HG03103 (cell line): Measurements from ENCODE around the gene GALR2.
A peak's percentile ranks its signal among the peaks of the same experiment; 100 is the strongest.

ENCODE experiments used
- ATAC-seq: cut with Tn5 transposase; IDR thresholded peaks from one replicate; pipeline ENCODE4 v1.9.1; 2021; ENCODE audit warnings: low read depth; ENCODE audit not compliant: unreplicated experiment

The GALR2 gene

DNA sequence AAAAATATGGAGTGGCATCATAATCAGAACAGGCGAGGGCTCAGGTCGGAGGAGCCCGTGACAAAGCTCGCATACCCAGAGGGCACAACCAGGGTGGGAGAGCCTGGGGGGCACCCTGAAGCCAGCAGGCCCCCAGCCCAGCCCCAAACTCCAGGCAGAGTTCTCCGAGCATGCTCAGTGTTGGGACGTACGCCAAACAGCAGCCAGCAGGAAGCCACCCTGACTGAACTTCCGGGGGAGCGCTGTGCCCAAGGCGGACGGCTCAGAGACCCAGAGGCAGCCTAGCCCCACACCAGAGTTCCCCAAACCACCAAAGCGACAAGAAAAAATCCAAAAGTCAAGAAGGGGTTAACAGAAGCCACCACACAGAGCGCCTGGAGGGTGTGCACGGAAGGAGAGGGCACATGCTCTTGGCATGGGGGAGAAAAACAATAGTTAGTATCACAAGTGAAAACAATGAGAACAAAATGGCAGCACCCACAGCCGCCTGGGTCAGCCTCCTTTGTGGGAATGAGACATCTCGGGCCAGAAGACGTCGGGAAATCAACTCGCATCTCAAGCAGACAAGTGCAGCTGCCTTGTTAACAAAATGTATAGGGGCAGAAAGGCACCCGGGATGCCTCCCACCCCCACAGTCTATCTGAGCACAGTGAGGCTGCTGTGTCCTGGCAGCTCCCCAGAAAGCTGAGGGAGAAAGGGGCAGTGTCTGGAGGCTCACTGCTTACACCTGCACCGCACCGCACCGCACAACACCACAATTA is 17.1 kb downstream of the GALR2 start:
- no peak for ATAC-seq

DNA sequence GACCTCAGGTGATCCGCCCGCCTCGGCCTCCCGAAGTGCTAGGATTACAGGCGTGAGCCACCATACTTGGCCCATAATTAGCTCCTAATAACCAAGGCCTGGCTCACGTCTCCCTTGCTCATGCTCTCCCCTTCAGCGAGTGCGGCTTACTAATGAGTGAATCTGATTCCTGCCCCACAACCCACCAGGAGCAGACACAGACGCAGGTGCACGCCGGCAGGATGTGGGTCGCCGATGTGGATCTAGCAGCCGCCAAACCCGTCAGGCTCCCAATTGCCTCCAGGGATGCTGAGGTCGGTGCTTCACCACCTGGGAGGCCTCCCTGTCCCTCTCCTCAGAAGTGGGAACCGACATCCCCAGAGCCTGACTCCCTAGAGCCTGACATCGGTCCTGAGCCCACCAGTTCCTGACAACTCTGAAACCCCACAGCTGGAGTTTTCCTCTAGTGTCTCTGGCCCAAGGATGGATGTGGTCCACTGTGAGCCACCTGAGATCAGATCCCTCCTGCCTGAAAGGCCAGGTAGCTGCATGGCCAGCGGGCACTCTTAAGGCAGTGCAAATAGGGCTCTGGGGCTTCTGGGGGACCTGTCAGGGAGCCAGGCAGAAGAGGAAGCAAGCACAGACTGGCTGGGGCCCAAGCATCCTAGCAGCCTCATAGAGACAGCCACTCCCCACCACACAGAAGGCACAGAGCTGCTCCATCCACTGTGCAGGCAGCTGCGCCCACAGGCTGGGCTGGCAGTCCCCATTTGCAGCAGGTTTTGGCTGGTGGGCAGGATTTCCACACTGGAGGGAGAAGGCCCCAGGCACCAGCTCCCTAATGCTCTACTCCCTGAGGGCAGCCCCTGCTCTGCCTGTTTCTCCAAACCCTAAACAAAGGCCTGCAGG is 18.2 kb downstream of the GALR2 start:
- no peak for ATAC-seq

DNA sequence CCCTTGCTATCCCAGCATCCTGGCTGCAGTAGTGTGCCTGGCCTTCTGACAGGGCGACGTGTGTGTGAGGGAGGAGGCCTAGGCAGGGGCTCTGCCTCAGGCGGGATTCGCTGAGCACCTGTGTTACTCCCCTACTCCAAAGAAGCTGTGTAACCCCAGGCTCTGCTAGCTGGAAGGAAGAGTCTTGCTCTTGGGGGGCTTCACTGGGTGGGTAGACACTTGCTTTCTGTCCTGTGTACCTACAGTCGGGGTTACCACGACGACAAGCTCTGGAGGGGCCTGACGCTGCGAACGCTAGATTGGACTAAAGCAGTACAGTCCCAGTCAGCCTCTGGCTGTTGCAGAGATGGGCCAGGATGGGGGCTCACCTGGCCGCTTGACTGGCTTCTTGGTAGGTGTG is 19.5 kb downstream of the GALR2 start:
- no peak for ATAC-seq

DNA sequence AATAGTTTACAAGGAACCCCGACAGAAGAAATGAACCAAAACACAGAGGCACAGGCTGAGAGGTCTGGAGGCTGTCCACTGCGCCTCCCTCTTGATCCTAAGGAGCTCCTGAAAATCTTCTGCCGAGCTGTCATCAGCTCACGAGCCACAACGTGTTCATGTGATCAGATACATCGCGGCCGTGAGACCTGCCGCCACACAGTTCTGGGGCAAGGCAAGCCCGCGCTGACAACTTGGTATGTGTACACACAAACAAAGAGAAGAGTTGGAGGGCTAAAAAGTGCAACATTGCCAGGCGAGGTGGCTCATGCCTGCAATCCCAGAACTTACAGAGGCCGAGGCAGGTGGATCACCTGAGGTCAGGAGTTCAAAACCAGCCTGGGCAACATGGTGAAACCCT is 21.4 kb downstream of the GALR2 start:
- no peak for ATAC-seq

- no peak for ATAC-seq
Measured at GRCh38 chr17:76097716-76098295, 23.2 kb downstream of the GALR2 start.

GRCh38 chr17:76102944-76103273 is 28.3 kb downstream of the GALR2 start:
- ATAC-seq: no peak

GRCh38 chr17:76103274-76104139 is 28.9 kb downstream of the GALR2 start, which contains the start of gene EXOC7:
Gene EXOC7, minus strand, starts transcription at chr17:76103787. Its CDS starts 95 bp downstream, at chr17:76103692.
- ATAC-seq: peak; percentile 55

DNA sequence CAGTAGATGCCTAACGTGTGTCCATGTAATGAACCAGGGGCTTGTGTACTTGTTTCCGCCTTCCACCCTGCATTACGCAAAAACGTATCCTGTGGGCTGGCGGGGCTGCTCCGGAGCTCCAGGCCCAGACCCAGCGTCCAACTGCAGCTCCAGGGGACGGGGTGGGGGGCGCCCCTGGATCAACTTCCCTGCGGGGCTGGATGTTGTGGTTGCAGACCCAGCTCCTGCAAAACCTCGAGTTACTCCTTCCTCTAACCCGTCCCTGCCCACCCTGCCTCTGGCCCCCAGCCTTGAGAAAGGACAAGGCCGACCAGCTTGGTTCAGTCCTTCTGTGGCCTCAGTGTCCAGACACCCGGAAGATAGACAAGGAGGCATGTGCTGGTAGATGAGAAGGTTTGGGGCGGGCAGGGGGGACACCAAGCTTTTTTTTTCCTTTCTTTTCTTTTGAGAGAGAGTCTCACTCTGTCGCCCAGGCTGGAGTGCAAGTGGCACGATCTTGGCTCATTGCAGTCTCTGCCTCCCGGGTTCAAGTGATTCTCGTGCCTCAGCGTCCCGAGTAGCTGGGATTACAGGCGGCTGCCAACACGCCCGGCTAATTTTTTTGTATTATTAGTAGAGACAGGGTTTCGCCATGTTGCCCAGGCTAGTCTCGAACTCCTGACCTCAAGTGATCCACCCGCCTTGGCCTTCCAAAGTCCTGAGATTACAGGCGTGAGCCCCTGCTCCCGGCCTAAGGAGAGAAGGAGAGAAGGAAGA is 29.7 kb downstream of the GALR2 start:
- ATAC-seq: no peak

GRCh38 chr17:76104896-76105231 is 30.3 kb downstream of the GALR2 start:
- ATAC-seq: no peak

DNA sequence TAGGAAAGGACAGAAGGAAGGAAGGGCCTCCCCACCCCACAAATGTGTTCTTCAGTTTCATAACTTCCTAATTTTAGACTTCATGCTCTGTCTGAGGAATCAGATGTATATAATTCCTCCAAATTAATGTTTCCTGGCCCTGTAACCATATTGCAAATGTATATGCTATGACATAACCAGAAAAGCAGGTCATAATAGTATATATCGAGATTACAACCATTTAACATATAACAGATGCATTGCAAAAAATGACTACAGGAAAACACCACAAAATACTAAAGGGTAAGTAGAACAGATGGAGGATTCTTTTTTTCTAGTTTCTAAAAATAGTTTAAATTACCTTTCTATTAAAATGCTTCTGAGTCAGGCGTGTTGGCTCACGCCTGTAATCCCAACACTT is 32.1 kb downstream of the GALR2 start:
- no peak for ATAC-seq

GRCh38 chr17:76107509-76107908 is 32.9 kb downstream of the GALR2 start:
- ATAC-seq: no peak

- no peak for ATAC-seq
Measured at GRCh38 chr17:76111956-76112355, 37.4 kb downstream of the GALR2 start.

GRCh38 chr17:76115138-76115754 is 40.7 kb downstream of the GALR2 start:
- ATAC-seq: no peak

- ATAC-seq: no peak
Measured at GRCh38 chr17:76119409-76120371, 45.1 kb downstream of the GALR2 start.

DNA sequence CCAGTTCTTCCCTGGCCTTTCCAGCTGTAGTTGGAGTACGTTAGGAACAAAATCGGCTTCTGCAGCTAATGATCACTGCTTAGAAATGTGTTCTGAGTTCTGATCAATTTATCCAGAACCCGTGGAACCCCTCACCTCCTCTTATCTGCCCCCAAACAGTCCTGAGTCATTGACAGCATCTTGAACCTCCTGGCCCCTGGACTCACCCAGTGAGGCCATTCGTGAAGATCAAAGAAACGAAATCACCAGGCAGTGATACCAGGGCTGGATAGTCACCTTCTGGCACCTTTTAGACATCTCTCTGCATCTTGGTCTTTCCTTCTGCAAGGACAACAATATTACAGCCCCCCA is 46.1 kb downstream of the GALR2 start:
- no peak for ATAC-seq

GRCh38 chr17:76121932-76122430 is 47.4 kb downstream of the GALR2 start:
- ATAC-seq: no peak

GRCh38 chr17:76122431-76123190 is 48.0 kb downstream of the GALR2 start:
- no peak for ATAC-seq

GRCh38 chr17:76123191-76123499 is 48.6 kb downstream of the GALR2 start:
- ATAC-seq: no peak
